Common myeloid progenitor, CD34-positive (primary cell): ENCODE data around the gene MOCS3.
A peak's percentile ranks its signal among the peaks of the same experiment; 100 is the strongest.

Source experiments
- CTCF ChIA-PET: fragments of 350-600 bp; sonication (Branson Sonifier 250); formaldehyde crosslinking; loops from one replicate; lab custom pipeline; 2021; ENCODE audit warnings: antibody characterized with exemption; lab: Charles Lee
- POLR2A ChIA-PET: fragments of 350-600 bp; sonication (Branson Sonifier 250); formaldehyde crosslinking; loops from one replicate; lab custom pipeline; 2021; ENCODE audit warnings: antibody characterized with exemption; lab: Charles Lee
- DNase-seq, 3 donors: peaks; one replicate each; pipeline versions ENCODE4 v3.0.0 to v3.0.0-alpha.2; 2013
- H3K27ac ChIP-seq, 2 experiments: 1 replicate in 1 of 2; 2 replicates in 1 of 2; pipeline ENCODE4 v1.7.0; 2013; ENCODE audit warnings: inconsistent platforms in 2 of 2, low read length in 2 of 2, mild to moderate bottlenecking in 2 of 2, low read depth in 1 of 2, moderate library complexity in 1 of 2; ENCODE audit not compliant: severe bottlenecking in 2 of 2, insufficient read depth in 1 of 2, poor library complexity in 1 of 2
- H3K27me3 ChIP-seq, 5 experiments: replicated peaks in 2 of 5; 1 replicate in 3 of 5; 2 replicates in 2 of 5; pipeline versions ENCODE4 v1.6.1 to v1.7.0; 2013; ENCODE audit warnings: low read length in 4 of 5, mild to moderate bottlenecking in 2 of 5, moderate library complexity in 2 of 5, inconsistent platforms in 1 of 5; ENCODE audit not compliant: insufficient read depth in 5 of 5, control insufficient read depth in 4 of 5
- H3K36me3 ChIP-seq, 4 experiments: 1 replicate in 2 of 4; 2 replicates in 2 of 4; pipeline versions ENCODE4 v1.6.1 to v1.7.0; 2013; ENCODE audit warnings: low read length in 3 of 4, control low read depth in 1 of 4, mild to moderate bottlenecking in 1 of 4; ENCODE audit not compliant: control insufficient read depth in 4 of 4, insufficient read depth in 4 of 4
- H3K4me1 ChIP-seq, 4 experiments: 1 replicate in 3 of 4; 2 replicates in 1 of 4; pipeline versions ENCODE4 v1.6.1 to v1.7.1; 2013; ENCODE audit warnings: low read length in 3 of 4, mild to moderate bottlenecking in 3 of 4, control low read depth in 1 of 4, inconsistent platforms in 1 of 4, moderate library complexity in 1 of 4; ENCODE audit not compliant: control insufficient read depth in 4 of 4, insufficient read depth in 4 of 4; ENCODE audit errors: control extremely low read depth in 1 of 4
- H3K4me3 ChIP-seq, 7 experiments: 1 replicate in 4 of 7; 2 replicates in 3 of 7; pipeline versions ENCODE4 v1.5.1 to v1.7.0; 2013; ENCODE audit warnings: mild to moderate bottlenecking in 7 of 7, low read length in 6 of 7, moderate library complexity in 6 of 7, inconsistent platforms in 2 of 7, low read depth in 2 of 7, control low read depth in 1 of 7; ENCODE audit not compliant: insufficient read depth in 4 of 7, control insufficient read depth in 1 of 7; ENCODE audit errors: extremely low read depth in 1 of 7
- H3K9me3 ChIP-seq, 5 experiments: 1 replicate in 4 of 5; 2 replicates in 1 of 5; pipeline versions ENCODE4 v1.6.1 to v1.7.1; 2013; ENCODE audit warnings: low read length in 4 of 5, mild to moderate bottlenecking in 2 of 5, inconsistent platforms in 1 of 5, low read depth in 1 of 5, moderate library complexity in 1 of 5; ENCODE audit not compliant: control insufficient read depth in 4 of 5, insufficient read depth in 2 of 5; ENCODE audit errors: control extremely low read depth in 1 of 5
- WGBS: methylation state at CpG from one replicate; pipeline ENCODE4 v1.1.5; 2013; ENCODE audit not compliant: insufficient coverage; 5-methylcytosine and 5-hydroxymethylcytosine counted together

The MOCS3 gene

GRCh38 chr20:50991076-50991475 is 32.5 kb downstream of the MOCS3 start:
- DNase-seq, result no peak
- POLR2A ChIA-PET, result no interaction called here
- peaks cover 5 to 13% (median 12%) of the 10 kb centered on the region in 5 experiments for H3K27me3 ChIP-seq
- H3K4me1 ChIP-seq, result no peaks in the 10 kb centered on the region
- CTCF ChIA-PET, result interaction anchor here (1.2 to 7.8 kb wide), 4 partner anchors 10 to 333 kb away, joined by 6 to 66 read pairs (median 12); no protein-coding TSS in a partner anchor
- no peak overlapping the region for H3K4me3 ChIP-seq
- H3K27ac ChIP-seq, result no peak overlapping the region
- H3K9me3 ChIP-seq, result no peaks in the 10 kb centered on the region
- 88% methylated on average over 2 of the region's 3 CpGs for WGBS
- H3K36me3 ChIP-seq, result no peaks in the 10 kb centered on the region

GRCh38 chr20:50992336-50992732 is 33.7 kb downstream of the MOCS3 start:
- CTCF ChIA-PET, result interaction anchor here (0.6 to 7.8 kb wide), 8 partner anchors 11 to 596 kb away, joined by 3 to 66 read pairs (median 4); no protein-coding TSS in a partner anchor
- peaks cover 0 to 18% (median 15%) of the 10 kb centered on the region in 5 experiments for H3K27me3 ChIP-seq
- no peak for DNase-seq
- H3K4me3 ChIP-seq, result no peak overlapping the region
- H3K9me3 ChIP-seq, result no peaks in the 10 kb centered on the region
- H3K4me1 ChIP-seq, result no peaks in the 10 kb centered on the region
- no peaks in the 10 kb centered on the region for H3K36me3 ChIP-seq
- H3K27ac ChIP-seq, result no peak overlapping the region
- WGBS, result 50% methylated on average over 1 of the region's 4 CpGs
- POLR2A ChIA-PET, result no interaction called here

GRCh38 chr20:50992733-50993457 is 34.3 kb downstream of the MOCS3 start:
- Histone ChIP-seq H3K4me1 (no peaks in the 10 kb centered on the region), H3K36me3 (no peaks in the 10 kb centered on the region), H3K4me3 (no peak overlapping the region), H3K27ac (no peak overlapping the region), H3K27me3 (peaks cover 0 to 21% (median 16%) of the 10 kb centered on the region in 5 experiments), H3K9me3 (no peaks in the 10 kb centered on the region)
- ChIA-PET POLR2A (interaction anchor here (0.6 kb wide), 1 partner anchor 305 kb away, joined by 4 read pairs; no protein-coding TSS in a partner anchor), CTCF (interaction anchor here (0.7 to 7.8 kb wide), 10 partner anchors 11 to 595 kb away, joined by 3 to 66 read pairs (median 3); no protein-coding TSS in a partner anchor)
- DNase-seq, result peak; percentile 71 to 80 (median 80)
- WGBS, result 41% methylated on average over 11 of the region's 13 CpGs

- Histone ChIP-seq H3K9me3 (no peaks in the 10 kb centered on the region), H3K4me1 (no peaks in the 10 kb centered on the region), H3K36me3 (no peaks in the 10 kb centered on the region), H3K4me3 (no peak overlapping the region), H3K27me3 (peaks cover 0 to 22% (median 20%) of the 10 kb centered on the region in 5 experiments), H3K27ac (no peak overlapping the region)
- POLR2A ChIA-PET, result no interaction called here
- no peak for DNase-seq
- WGBS, result 93% methylated on average over 3 of the region's 9 CpGs
- CTCF ChIA-PET, result interaction anchor here (1.1 to 7.8 kb wide), 4 partner anchors 308 to 335 kb away, joined by 3 to 66 read pairs (median 6); no protein-coding TSS in a partner anchor
These were observed 35.3 kb downstream of the MOCS3 start for GRCh38 chr20:50993876-50994275.

GRCh38 chr20:50995506-50995905 is 36.9 kb downstream of the MOCS3 start:
- H3K4me1 ChIP-seq, result no peaks in the 10 kb centered on the region
- no peaks in the 10 kb centered on the region for H3K9me3 ChIP-seq
- ChIA-PET POLR2A (interaction anchor here (0.6 kb wide), 1 partner anchor 335 kb away, joined by 3 read pairs; no protein-coding TSS in a partner anchor), CTCF (interaction anchor here (0.7 to 2.1 kb wide), 5 partner anchors 8 to 367 kb away, joined by 3 to 4 read pairs (median 3); no protein-coding TSS in a partner anchor)
- H3K27me3 ChIP-seq, result peaks cover 0 to 28% (median 22%) of the 10 kb centered on the region in 5 experiments
- DNase-seq, result no peak
- H3K27ac ChIP-seq, result no peak overlapping the region
- H3K4me3 ChIP-seq, result no peak overlapping the region
- H3K36me3 ChIP-seq, result no peaks in the 10 kb centered on the region
- WGBS, result 88% methylated on average over 2 of the region's 5 CpGs

- no peaks in the 10 kb centered on the region for H3K4me1 ChIP-seq
- H3K27me3 ChIP-seq, result peaks cover 0 to 32% (median 23%) of the 10 kb centered on the region in 5 experiments
- ChIA-PET POLR2A (interaction anchor here (0.6 kb wide), 1 partner anchor 1080 kb away, joined by 3 read pairs; no protein-coding TSS in a partner anchor), CTCF (interaction anchor here (0.8 to 2.1 kb wide), 4 partner anchors 9 to 321 kb away, joined by 3 to 8 read pairs (median 4); no protein-coding TSS in a partner anchor)
- no peak overlapping the region for H3K27ac ChIP-seq
- H3K36me3 ChIP-seq, result no peaks in the 10 kb centered on the region
- no peaks in the 10 kb centered on the region for H3K9me3 ChIP-seq
- H3K4me3 ChIP-seq, result no peak overlapping the region
- 79% methylated on average over 9 of the region's 10 CpGs for whole genome bisulfite sequencing
- no peak for DNase-seq
These were observed 38.6 kb downstream of the MOCS3 start for GRCh38 chr20:50996901-50997865.
